Measurements from ENCODE around the gene ADGRB2. TPM values are rescaled to one million over a fixed set of nuclear protein-coding genes. Genes with fewer than 3 reads are reported as not detected.

ADGRB2 gene
- total RNA-seq, 4 donors from 2014 or later = 0.82 to 5.1 (median 3.9) TPM

DNA sequence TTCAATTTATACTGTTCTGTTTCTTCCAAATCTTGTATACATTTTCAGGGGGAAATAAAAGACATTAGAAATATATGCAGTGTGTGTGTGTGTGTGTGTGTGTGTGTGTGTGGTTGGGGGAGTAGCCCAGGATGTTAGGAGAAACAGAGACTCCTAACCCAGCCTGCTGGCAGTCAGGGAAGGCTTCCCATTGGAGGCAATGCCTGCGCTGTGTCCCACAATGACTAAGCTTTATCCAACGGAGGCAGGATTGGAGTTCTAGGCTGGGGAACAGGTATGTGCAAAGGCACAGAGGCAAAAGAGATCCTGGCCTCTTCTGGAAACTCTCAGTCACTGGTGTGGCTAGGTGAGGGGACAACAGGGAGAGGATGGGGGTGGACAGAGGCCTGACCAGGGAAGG lies 16.5 kb upstream of the ADGRB2 start:
- TF ChIP-seq, protein P1, sequence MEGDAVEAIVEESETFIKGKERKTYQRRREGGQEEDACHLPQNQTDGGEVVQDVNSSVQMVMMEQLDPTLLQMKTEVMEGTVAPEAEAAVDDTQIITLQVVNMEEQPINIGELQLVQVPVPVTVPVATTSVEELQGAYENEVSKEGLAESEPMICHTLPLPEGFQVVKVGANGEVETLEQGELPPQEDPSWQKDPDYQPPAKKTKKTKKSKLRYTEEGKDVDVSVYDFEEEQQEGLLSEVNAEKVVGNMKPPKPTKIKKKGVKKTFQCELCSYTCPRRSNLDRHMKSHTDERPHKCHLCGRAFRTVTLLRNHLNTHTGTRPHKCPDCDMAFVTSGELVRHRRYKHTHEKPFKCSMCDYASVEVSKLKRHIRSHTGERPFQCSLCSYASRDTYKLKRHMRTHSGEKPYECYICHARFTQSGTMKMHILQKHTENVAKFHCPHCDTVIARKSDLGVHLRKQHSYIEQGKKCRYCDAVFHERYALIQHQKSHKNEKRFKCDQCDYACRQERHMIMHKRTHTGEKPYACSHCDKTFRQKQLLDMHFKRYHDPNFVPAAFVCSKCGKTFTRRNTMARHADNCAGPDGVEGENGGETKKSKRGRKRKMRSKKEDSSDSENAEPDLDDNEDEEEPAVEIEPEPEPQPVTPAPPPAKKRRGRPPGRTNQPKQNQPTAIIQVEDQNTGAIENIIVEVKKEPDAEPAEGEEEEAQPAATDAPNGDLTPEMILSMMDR (IDR thresholded peaks at IDR 0.05; ENCODE audit: low read depth) = no peak

DNA sequence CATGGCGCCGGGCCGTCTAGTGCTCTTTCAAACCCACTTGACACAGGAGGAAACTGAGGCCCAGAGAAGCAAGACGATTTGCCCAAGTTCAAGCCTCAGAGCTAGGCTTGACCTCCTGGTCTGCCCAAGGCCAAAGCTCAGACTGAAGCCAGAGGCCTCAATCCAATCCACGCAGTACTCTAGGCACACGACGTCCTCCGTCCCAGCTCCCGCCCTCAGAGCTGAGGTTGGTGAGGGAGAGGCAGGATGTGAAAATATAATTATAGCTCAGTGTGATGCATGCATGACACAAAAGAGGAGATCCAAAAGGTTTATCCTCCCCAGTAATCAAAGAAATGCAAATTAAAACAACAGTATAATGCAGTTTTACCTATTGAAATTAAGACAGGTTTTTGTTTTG lies 15.5 kb upstream of the ADGRB2 start:
- TF ChIP-seq, protein P1 (IDR thresholded peaks at IDR 0.05; ENCODE audit: low read depth) = no peak

DNA sequence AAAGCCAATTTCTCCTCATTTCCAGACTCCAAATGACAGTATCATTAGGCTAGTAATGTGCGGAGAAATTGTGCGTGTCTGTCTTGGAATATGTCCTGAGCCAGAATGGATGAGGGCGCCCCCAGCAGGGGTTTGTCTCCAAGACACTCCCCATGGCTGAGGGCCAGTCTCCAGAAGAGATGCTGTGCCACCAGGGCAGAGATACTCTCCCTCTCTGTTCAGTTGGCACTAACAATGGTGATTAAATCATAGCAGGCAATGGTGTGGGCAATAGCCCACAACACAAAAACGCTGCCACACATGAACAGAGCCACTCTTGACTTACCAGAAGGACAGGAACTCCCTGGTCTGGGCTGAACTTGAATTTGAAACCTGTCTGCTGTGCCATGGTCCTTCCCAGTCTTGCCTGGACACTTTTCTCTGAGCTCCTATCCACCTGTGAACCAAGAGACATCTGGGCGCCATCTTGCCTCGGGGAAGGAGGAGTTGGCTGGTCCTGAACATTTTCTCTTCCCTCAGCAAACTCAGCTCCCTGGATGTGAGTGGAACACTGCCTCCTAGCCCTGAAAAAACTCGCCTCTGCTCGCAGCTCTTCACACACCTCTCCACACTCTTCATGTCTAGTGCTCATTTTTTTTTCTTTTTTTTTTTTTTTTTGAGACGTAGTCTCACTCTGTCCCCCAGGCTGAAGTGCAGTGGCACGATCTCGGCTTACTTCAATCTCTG lies 14.8 kb upstream of the ADGRB2 start:
- TF ChIP-seq, protein P1 (IDR thresholded peaks at IDR 0.05; ENCODE audit: low read depth) = no peak

DNA sequence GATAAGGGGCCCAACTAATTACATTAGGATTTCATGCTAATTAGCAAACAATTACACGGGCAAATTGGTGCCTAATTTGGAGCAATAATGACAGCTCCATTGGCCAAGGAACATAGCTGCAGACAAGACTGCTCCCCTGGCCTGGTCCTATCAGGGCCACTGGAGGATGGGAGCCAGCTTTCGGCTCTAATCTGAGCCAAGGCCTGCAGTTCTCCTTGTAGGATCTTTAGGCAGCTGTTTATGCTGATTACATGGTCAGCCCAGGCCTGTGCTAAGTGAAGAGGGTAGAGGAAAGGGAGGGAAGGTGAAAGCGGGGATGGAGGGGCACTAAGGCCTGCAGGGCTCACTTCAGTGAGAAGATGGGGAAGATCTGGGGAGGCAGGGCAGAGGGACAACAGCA lies 12.4 kb upstream of the ADGRB2 start:
- TF ChIP-seq, protein P1 (IDR thresholded peaks at IDR 0.05; ENCODE audit: low read depth) = no peak

DNA sequence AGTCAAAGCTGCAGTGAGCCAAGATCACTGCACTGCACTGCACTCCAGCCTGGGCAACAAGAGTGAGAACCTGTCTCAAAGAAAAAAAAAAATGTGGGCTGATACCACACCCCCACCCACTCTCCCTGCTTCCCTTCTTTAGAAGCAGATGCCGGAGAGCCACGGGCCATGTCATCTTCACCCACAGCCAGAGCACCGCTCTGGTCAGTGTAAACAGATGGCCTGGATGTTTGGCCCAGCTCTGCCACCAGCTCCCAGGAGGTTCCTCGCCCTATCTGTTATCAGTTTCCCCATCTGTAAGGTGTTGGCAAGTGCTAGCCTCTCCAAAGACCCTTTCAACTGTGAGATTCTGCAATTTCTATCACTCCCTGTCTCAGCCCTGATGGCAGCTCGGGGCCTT lies 11.9 kb upstream of the ADGRB2 start:
- TF ChIP-seq, protein P1 (IDR thresholded peaks at IDR 0.05; ENCODE audit: low read depth) = no peak

- TF ChIP-seq, protein P1 (IDR thresholded peaks at IDR 0.05; ENCODE audit: low read depth) = no peak
These were observed 11.3 kb upstream of the ADGRB2 start for GRCh38 chr1:31775210-31775999.

DNA sequence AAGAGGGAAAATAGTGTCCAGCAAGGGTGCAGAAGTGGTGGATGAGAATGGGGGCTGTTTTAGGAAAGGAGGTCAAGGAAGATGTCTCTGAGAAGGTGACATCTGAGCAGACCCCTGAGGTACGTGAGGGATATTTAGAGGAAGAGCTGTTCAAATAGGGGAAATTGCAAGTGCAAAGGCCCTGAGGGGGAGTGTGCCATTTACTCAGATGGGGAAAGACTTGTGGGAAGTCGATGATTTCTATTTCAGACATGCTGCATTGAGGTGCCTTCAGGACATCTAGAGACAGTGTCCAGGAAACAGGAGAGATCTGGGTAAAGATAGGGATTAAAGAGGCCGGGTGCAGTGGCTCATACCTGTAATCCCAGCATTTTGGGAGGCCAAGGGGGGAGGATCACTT lies 10.4 kb upstream of the ADGRB2 start:
- TF ChIP-seq, protein P1 (IDR thresholded peaks at IDR 0.05; ENCODE audit: low read depth) = no peak
